MM.1S (cell line): ENCODE results near the gene DYNLT4.

ENCODE experiments used
- DNase-seq: peaks from one replicate; pipeline ENCODE4 v3.0.0-alpha.2; 2015
- H2AFZ ChIP-seq: fragments of 300-600 bp; sonication (generic); 2 replicates; pipeline ENCODE4 v1.6.0; 2016; ENCODE audit warnings: antibody characterized with exemption, low read length
- H3F3A ChIP-seq: fragments of 300-600 bp; sonication (generic); 2 replicates; pipeline ENCODE4 v1.6.1; 2016; ENCODE audit warnings: mild to moderate bottlenecking, antibody characterized with exemption, low read length, moderate library complexity, mixed read lengths; ENCODE audit not compliant: insufficient read depth
- H3K27ac ChIP-seq: fragments of 300-600 bp; sonication (generic); 2 replicates; pipeline ENCODE4 v1.5.1; 2016; ENCODE audit warnings: mild to moderate bottlenecking, low read length
- H3K27me3 ChIP-seq: fragments of 300-600 bp; sonication (generic); replicated peaks from 2 replicates; pipeline ENCODE4 v1.6.0; 2016; ENCODE audit warnings: low read length; ENCODE audit not compliant: insufficient read depth
- H3K36me3 ChIP-seq: fragments of 300-600 bp; sonication (generic); replicated peaks from 2 replicates; pipeline ENCODE4 v1.6.1; 2016; ENCODE audit warnings: mild to moderate bottlenecking, low read length, mixed read lengths; ENCODE audit not compliant: insufficient read depth
- H3K4me1 ChIP-seq: fragments of 300-600 bp; sonication (generic); 2 replicates; pipeline ENCODE4 v1.6.1; 2016; ENCODE audit warnings: low read length, mixed read lengths
- H3K4me2 ChIP-seq: fragments of 300-600 bp; sonication (generic); 2 replicates; pipeline ENCODE4 v1.6.0; 2016; ENCODE audit warnings: low read depth, low read length
- H3K4me3 ChIP-seq: fragments of 300-600 bp; sonication (generic); 2 replicates; pipeline ENCODE4 v1.5.1; 2016; ENCODE audit warnings: low read length, mixed read lengths
- H3K79me2 ChIP-seq: fragments of 300-600 bp; sonication (generic); 2 replicates; pipeline ENCODE4 v1.6.1; 2016; ENCODE audit warnings: mixed run types, low read length, mixed read lengths
- H3K9ac ChIP-seq: fragments of 300-600 bp; sonication (generic); 2 replicates; pipeline ENCODE4 v1.6.1; 2016; ENCODE audit warnings: low read length, mixed read lengths
- H3K9me2 ChIP-seq: fragments of 300-600 bp; sonication (generic); replicated peaks from 2 replicates; pipeline ENCODE4 v1.6.1; 2016; ENCODE audit warnings: mild to moderate bottlenecking, low read length, mixed read lengths; ENCODE audit not compliant: insufficient read depth
- H3K9me3 ChIP-seq: fragments of 300-600 bp; sonication (generic); replicated peaks from 2 replicates; pipeline ENCODE4 v1.6.1; 2016; ENCODE audit warnings: mild to moderate bottlenecking, low read length, mixed read lengths; ENCODE audit not compliant: insufficient read depth
- H4K20me1 ChIP-seq: fragments of 300-600 bp; sonication (generic); 2 replicates; pipeline ENCODE4 v1.6.1; 2016; ENCODE audit warnings: mild to moderate bottlenecking, low read length, moderate library complexity, mixed read lengths; ENCODE audit not compliant: insufficient read depth
- CTCF ChIP-seq: fragments of 300-600 bp; sonication (generic); IDR thresholded peaks from 2 replicates; pipeline ENCODE4 v1.5.1; 2016; ENCODE audit warnings: antibody characterized with exemption, low read length, mixed read lengths
- EZH2 ChIP-seq: fragments of 300-600 bp; sonication (generic); optimal IDR thresholded peaks from 2 replicates; pipeline ENCODE3; 2017; ENCODE audit warnings: low read depth, mild to moderate bottlenecking, antibody characterized with exemption, low read length, mixed read lengths
- EZH2phosphoT487 ChIP-seq: fragments of 300-600 bp; sonication (generic); IDR thresholded peaks from 2 replicates; pipeline ENCODE4 v1.6.1; 2018; ENCODE audit warnings: antibody characterized with exemption, low read length

The DYNLT4 gene

GRCh38 chr1:44853201-44853600, 46.0 kb upstream of the DYNLT4 start:
- no peak for TF ChIP-seq EZH2
- no peak for DNase-seq
- Histone ChIP-seq H3K4me1 (no peaks in the 10 kb centered on the region), H4K20me1 (no peaks in the 10 kb centered on the region), H3K79me2 (no peaks in the 10 kb centered on the region), H3K9me3 (no peaks in the 10 kb centered on the region), H3K9me2 (no peaks in the 10 kb centered on the region), H3K27me3 (no peaks in the 10 kb centered on the region), H3F3A (no peaks in the 10 kb centered on the region), H3K9ac (no peak overlapping the region), H3K4me2 (no peak overlapping the region), H3K4me3 (no peak overlapping the region), H3K36me3 (no peaks in the 10 kb centered on the region), H3K27ac (no peak overlapping the region), H2AFZ (no peak overlapping the region)

- no peaks in the 10 kb centered on the region for H3K79me2 ChIP-seq
- H4K20me1 ChIP-seq: no peaks in the 10 kb centered on the region
- no peaks in the 10 kb centered on the region for H3F3A ChIP-seq
- no peak overlapping the region for H2AFZ ChIP-seq
- no peaks in the 10 kb centered on the region for H3K36me3 ChIP-seq
- H3K27ac ChIP-seq: no peak overlapping the region
- H3K27me3 ChIP-seq: no peaks in the 10 kb centered on the region
- H3K4me1 ChIP-seq: no peaks in the 10 kb centered on the region
- no peak overlapping the region for H3K4me2 ChIP-seq
- H3K9me2 ChIP-seq: no peaks in the 10 kb centered on the region
- no peak for TF ChIP-seq CTCF
- no peak for TF ChIP-seq EZH2
- no peak for TF ChIP-seq EZH2phosphoT487
- H3K9ac ChIP-seq: no peak overlapping the region
- no peak for DNase-seq
- no peak overlapping the region for H3K4me3 ChIP-seq
- no peaks in the 10 kb centered on the region for H3K9me3 ChIP-seq
These were observed 44.2 kb upstream of the DYNLT4 start for GRCh38 chr1:44851308-44851707.

GRCh38 chr1:44849575-44850132, 42.5 kb upstream of the DYNLT4 start:
- Histone ChIP-seq H3K27ac (no peak overlapping the region), H3K27me3 (no peaks in the 10 kb centered on the region), H3K4me3 (no peak overlapping the region), H3K4me2 (no peak overlapping the region), H3K9me3 (no peaks in the 10 kb centered on the region), H3K9ac (no peak overlapping the region), H3K79me2 (no peaks in the 10 kb centered on the region), H3K4me1 (no peaks in the 10 kb centered on the region), H3K36me3 (no peaks in the 10 kb centered on the region), H4K20me1 (no peaks in the 10 kb centered on the region), H3K9me2 (no peaks in the 10 kb centered on the region), H2AFZ (no peak overlapping the region), H3F3A (no peaks in the 10 kb centered on the region)
- TF ChIP-seq EZH2 (no peak), CTCF (no peak), EZH2phosphoT487 (no peak)
- no peak for DNase-seq

DNA sequence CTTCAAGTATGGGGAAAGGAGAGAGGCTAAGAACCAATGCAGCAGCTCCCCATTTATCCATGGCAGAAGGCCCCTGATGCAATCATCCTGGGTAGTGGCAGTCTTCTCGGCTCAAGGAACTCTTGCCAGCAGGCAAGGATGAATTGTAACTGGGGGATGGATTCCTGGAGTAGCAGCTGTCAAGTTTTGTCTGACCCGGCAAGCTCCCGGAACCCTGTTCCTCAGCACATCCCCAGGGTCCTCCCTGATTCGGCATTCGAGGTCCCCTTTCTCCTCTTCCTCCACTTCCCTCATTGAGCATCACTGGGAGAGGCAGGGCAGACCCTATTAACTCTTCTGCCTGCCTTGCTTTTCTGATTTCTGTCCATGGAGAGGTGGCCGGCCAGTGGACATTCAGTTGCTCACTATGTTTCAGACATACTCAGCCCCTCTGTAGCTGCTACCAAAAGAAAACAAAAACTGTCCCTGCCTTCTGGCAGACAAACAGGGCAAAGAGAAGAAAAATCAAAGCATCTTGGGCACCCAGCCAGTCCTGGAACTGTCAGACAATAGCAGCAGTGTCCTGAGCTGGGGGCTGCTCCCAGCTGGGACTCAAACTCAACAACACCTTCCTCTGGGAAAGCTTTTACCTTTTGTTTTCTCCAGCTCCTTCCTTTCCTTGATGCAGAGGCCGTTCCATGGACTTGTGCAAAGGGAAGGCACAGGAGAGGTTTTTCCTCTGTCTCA, 41.5 kb upstream of the DYNLT4 start:
- H3K4me2 ChIP-seq: no peak overlapping the region
- no peaks in the 10 kb centered on the region for H3K27me3 ChIP-seq
- no peak for DNase-seq
- H3K36me3 ChIP-seq: no peaks in the 10 kb centered on the region
- H3K27ac ChIP-seq: no peak overlapping the region
- no peaks in the 10 kb centered on the region for H3K79me2 ChIP-seq
- H2AFZ ChIP-seq: no peak overlapping the region
- no peaks in the 10 kb centered on the region for H3F3A ChIP-seq
- no peaks in the 10 kb centered on the region for H3K9me3 ChIP-seq
- H3K9me2 ChIP-seq: no peaks in the 10 kb centered on the region
- no peak overlapping the region for H3K4me3 ChIP-seq
- TF ChIP-seq CTCF: no peak
- no peak for TF ChIP-seq EZH2phosphoT487
- TF ChIP-seq EZH2: no peak
- H4K20me1 ChIP-seq: no peaks in the 10 kb centered on the region
- H3K4me1 ChIP-seq: no peaks in the 10 kb centered on the region
- no peak overlapping the region for H3K9ac ChIP-seq
